Calu3 (cell line): ENCODE measurements around the gene NSD2. TPM values are rescaled to one million over a fixed set of nuclear protein-coding genes. Genes with fewer than 3 reads are reported as not detected.

Experiments used
- BruUV-seq: library from RNA; stranded (reverse); fragments of 400-500 nt; replicated peaks from 2 replicates; lab custom pipeline; 2021; lab: Mats Ljungman, UMichigan
- CTCF ChIA-PET: fragments of 300-600 bp; sonication (Branson Sonifier 250); formaldehyde crosslinking; loops from one replicate; lab custom pipeline; 2022; ENCODE audit warnings: antibody characterized with exemption; lab: Charles Lee
- DNase-seq: peaks from one replicate; pipeline ENCODE4 v3.0.0; 2022
- H3K27ac Mint-ChIP-seq: one replicate; pipeline ENCODE4 v1.8.0; 2022; ENCODE audit warnings: mixed read lengths; ENCODE audit not compliant: unreplicated experiment
- H3K27me3 Mint-ChIP-seq: one replicate; pipeline ENCODE4 v1.8.0; 2022; ENCODE audit warnings: mixed read lengths; ENCODE audit not compliant: unreplicated experiment
- H3K36me3 Mint-ChIP-seq: one replicate; pipeline ENCODE4 v1.8.0; 2022; ENCODE audit warnings: mild to moderate bottlenecking, moderate library complexity, mixed read lengths; ENCODE audit not compliant: insufficient read depth, unreplicated experiment
- H3K4me1 Mint-ChIP-seq: one replicate; pipeline ENCODE4 v1.8.0; 2022; ENCODE audit warnings: mild to moderate bottlenecking, low read depth, mixed read lengths; ENCODE audit not compliant: unreplicated experiment
- H3K4me3 Mint-ChIP-seq: one replicate; pipeline ENCODE4 v1.8.0; 2022; ENCODE audit warnings: mild to moderate bottlenecking, low read depth, moderate library complexity, mixed read lengths; ENCODE audit not compliant: unreplicated experiment
- H3K9me3 Mint-ChIP-seq: one replicate; pipeline ENCODE4 v1.8.0; 2022; ENCODE audit warnings: low read depth, mixed read lengths; ENCODE audit not compliant: unreplicated experiment
- CTCF ChIP-seq: fragments of 200-600 bp; IDR thresholded peaks from one replicate; pipeline ENCODE4 v1.8.0; 2022; ENCODE audit warnings: antibody characterized with exemption; ENCODE audit not compliant: unreplicated experiment
- intact Hi-C: fragments of 100-400 bp; cut with micrococcal nuclease; formaldehyde crosslinking; loops from one replicate; pipeline ENCODE4 v1.10.0; 2022; ENCODE audit not compliant: unreplicated experiment
- total RNA-seq: library from RNA; stranded (reverse); gene quantifications from 2 replicates; pipeline ENCODE4 v1.2.3, GENCODE V29; 2022

NSD2 gene
- total RNA-seq, 1 experiment from 2014 or later = 104 TPM

DNA sequence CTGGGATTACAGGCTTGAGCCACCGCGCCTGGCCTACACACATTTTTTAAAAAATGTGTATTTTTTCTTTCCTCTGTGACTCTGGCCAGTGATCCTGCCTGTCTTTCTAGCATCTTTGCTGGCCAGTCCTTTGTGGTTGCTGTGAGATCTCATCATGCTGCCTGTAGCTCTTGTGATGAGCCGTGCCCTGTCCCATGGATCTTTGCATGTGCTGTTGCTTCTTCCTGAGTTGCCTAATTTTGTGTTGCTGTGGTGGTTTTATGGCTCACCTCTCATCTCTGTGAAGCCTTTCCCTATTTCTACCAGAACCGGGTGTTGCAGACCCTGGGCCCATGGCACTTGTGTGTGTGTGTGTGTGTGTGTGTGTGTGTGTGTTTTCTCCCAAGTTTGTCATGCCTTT lies 8.3 kb downstream of the NSD2 start:
- no TSS peak for BruUV-seq
- H3K36me3 Mint-ChIP-seq = no peaks in the 10 kb centered on the region
- CTCF ChIA-PET = no interaction called here
- peaks cover 35% of the 10 kb centered on the region for H3K4me1 Mint-ChIP-seq
- H3K4me3 Mint-ChIP-seq = no peak overlapping the region
- intact Hi-C loops = no loop called here
- no peak overlapping the region for H3K27ac Mint-ChIP-seq
- H3K27me3 Mint-ChIP-seq = no peaks in the 10 kb centered on the region
- no peaks in the 10 kb centered on the region for H3K9me3 Mint-ChIP-seq
- DNase-seq = no peak
- TF ChIP-seq CTCF = no peak

- no peak for TF ChIP-seq CTCF
- intact Hi-C loops = no loop called here
- no peaks in the 10 kb centered on the region for H3K9me3 Mint-ChIP-seq
- no peak overlapping the region for H3K27ac Mint-ChIP-seq
- no peak for DNase-seq
- no TSS peak for BruUV-seq
- CTCF ChIA-PET = no interaction called here
- no peaks in the 10 kb centered on the region for H3K27me3 Mint-ChIP-seq
- H3K4me3 Mint-ChIP-seq = no peak overlapping the region
- H3K36me3 Mint-ChIP-seq = no peaks in the 10 kb centered on the region
- H3K4me1 Mint-ChIP-seq = peaks cover 32% of the 10 kb centered on the region
These were observed 9.1 kb downstream of the NSD2 start for GRCh38 chr4:1880332-1880731.

DNA sequence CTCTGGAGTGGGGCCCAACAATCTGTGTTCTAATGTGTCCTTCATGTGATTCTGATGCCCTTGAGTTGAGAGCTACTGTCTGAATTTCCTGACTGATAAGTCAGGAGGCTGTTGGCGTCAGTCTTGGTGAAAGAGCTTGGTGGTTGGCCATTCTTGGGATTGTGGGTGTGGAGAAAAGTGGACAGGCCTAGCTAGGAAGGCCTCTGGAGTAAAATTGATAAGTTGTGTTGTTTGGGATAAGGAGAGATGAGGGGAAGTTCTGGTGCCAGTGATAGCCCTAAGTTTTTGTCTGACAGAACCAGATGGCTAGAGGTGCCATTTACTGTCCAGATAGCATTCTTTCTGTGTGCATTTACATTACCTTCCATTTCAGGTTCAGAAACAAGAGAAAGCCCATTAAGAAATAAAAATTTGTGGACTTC lies 11.7 kb downstream of the NSD2 start:
- no peaks in the 10 kb centered on the region for H3K27me3 Mint-ChIP-seq
- H3K36me3 Mint-ChIP-seq = no peaks in the 10 kb centered on the region
- H3K27ac Mint-ChIP-seq = no peak overlapping the region
- no peak for DNase-seq
- CTCF ChIA-PET = interaction anchor here (1.0 kb wide), 1 partner anchor 9 kb away, joined by 7 read pairs; no protein-coding TSS in a partner anchor
- no peaks in the 10 kb centered on the region for H3K9me3 Mint-ChIP-seq
- intact Hi-C loops = no loop called here
- no peak overlapping the region for H3K4me3 Mint-ChIP-seq
- BruUV-seq = no TSS peak
- peaks cover 25% of the 10 kb centered on the region for H3K4me1 Mint-ChIP-seq
- no peak for TF ChIP-seq CTCF

DNA sequence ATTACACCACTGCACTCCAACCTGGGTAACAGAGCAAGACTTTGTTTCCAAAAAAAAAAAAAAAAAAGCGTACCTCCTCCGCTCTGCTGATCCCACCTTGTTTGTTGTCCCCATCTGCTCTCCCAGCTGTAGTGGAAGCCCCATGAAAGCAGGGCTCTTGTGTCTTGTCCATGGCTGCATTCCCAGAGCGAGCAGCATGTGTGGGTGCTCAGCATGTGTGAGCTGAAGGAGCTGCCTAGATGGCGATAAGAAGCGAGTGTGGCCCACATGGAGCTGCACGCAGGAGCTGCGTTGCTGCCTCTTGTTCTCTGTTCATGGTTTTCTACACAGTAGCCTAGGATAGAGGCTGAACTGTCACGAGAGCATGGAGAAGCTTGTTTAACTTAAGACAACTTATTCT lies 12.4 kb downstream of the NSD2 start:
- H3K9me3 Mint-ChIP-seq = no peaks in the 10 kb centered on the region
- no TSS peak for BruUV-seq
- peaks cover 20% of the 10 kb centered on the region for H3K4me1 Mint-ChIP-seq
- CTCF ChIA-PET = interaction anchor here (0.7 to 1.0 kb wide), 2 partner anchors 10 to 11 kb away, joined by 7 read pairs; no protein-coding TSS in a partner anchor
- no peak overlapping the region for H3K4me3 Mint-ChIP-seq
- H3K27me3 Mint-ChIP-seq = no peaks in the 10 kb centered on the region
- intact Hi-C loops = no loop called here
- no peaks in the 10 kb centered on the region for H3K36me3 Mint-ChIP-seq
- no peak overlapping the region for H3K27ac Mint-ChIP-seq
- TF ChIP-seq CTCF = no peak
- no peak for DNase-seq
